Fibroblast of villous mesenchyme (primary cell): ENCODE results near the gene OSBPL3. TPM values are rescaled to one million over a fixed set of nuclear protein-coding genes. Genes with fewer than 3 reads are reported as not detected.

Experiments
- DNase-seq: peaks from one replicate; pipeline ENCODE4 v3.0.0-alpha.2; 2010; ENCODE audit warnings: low read depth
- H3K4me3 ChIP-seq: 2 replicates; pipeline ENCODE4 v1.5.1; 2011; ENCODE audit warnings: low read depth, mild to moderate bottlenecking, low read length
- total RNA-seq: library from RNA; depleted of rRNA; stranded (reverse); fragments of >200 nt; gene quantifications from 2 replicates; pipeline ENCODE4 v1.2.3, GENCODE V29; 2012
- TF ChIP-seq, protein P1 (sequence below): IDR thresholded peaks from 2 replicates; pipeline ENCODE4 v1.5.1; 2012; ENCODE audit warnings: low read depth, mild to moderate bottlenecking, low read length; ENCODE audit not compliant: insufficient read depth

OSBPL3 gene
- total RNA-seq, 1 donor: 39.3 TPM

DNA sequence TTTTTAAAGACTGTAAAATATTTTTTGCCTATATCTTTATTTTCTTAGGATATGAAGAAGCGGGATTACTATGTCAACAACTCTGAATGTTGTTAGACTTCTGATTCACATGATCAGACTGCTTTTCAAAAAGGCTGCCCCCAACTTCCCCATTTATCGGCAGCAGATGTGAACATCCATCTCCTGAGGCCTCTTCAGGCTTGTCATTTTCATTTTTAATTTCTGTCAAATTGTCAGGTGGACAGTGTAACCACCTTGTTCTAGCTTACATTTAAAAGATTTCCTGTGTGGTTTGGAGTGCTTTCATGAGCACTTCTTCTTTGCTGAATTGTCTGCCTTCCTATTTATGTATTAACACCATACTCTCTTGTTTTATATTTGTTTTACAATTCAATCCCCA lies 143.9 kb downstream of the OSBPL3 start:
- DNase-seq: no peak
- no peak overlapping the region for H3K4me3 ChIP-seq
- TF ChIP-seq, protein P1, sequence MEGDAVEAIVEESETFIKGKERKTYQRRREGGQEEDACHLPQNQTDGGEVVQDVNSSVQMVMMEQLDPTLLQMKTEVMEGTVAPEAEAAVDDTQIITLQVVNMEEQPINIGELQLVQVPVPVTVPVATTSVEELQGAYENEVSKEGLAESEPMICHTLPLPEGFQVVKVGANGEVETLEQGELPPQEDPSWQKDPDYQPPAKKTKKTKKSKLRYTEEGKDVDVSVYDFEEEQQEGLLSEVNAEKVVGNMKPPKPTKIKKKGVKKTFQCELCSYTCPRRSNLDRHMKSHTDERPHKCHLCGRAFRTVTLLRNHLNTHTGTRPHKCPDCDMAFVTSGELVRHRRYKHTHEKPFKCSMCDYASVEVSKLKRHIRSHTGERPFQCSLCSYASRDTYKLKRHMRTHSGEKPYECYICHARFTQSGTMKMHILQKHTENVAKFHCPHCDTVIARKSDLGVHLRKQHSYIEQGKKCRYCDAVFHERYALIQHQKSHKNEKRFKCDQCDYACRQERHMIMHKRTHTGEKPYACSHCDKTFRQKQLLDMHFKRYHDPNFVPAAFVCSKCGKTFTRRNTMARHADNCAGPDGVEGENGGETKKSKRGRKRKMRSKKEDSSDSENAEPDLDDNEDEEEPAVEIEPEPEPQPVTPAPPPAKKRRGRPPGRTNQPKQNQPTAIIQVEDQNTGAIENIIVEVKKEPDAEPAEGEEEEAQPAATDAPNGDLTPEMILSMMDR: no peak

DNA sequence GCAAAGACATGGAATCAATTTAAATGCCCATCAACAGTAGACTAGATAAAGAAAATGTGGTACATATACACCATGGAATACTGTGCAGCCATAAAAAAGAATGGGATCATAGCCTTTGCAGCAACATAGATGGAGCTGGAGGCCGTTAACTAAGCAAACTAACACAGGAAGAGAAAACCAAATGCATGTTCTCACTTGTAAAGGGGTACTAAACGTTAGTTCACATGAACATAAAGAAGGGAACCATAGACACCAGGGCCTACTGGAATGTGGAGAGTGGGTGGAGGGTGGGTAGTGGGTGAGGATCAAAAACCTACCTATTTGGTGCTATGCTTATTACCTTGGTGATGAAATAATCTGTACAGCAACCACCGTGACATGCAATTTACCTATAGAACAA lies 144.3 kb downstream of the OSBPL3 start:
- TF ChIP-seq, protein P1: no peak
- no peak for DNase-seq
- no peak overlapping the region for H3K4me3 ChIP-seq

DNA sequence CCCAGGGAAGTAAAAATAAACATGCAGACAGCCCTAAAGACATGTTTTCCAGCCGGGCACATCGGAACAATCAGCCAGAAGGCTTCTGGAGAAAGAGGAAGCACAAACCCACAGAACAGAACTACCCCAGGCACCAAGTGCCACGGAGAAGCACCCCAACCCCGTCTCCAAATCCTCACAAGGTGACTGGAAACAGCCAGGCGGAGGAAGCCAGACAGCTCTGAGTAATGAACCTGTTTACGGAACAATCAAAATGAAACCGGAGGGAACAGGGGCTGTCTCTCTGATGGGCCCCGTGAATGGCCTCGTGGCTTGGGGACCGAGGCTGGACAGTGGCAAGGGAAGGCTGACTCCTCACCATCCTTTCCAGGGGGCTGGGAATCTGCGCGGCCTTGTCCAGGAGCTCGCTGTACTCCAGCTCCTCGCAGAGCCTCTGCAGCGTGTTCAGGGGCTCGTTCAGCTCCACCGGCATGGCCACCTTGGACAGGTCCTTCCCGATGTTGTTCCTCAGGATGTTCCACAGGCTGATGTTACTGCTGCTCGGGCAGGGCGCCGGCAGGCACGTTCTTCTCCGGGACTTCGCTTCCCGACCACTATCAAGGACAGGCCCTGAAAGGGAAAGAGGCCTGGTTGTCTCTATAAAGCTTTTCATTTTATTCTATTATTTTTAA lies 145.7 kb downstream of the OSBPL3 start:
- no peak for DNase-seq
- TF ChIP-seq, protein P1: no peak
- no peak overlapping the region for H3K4me3 ChIP-seq

DNA sequence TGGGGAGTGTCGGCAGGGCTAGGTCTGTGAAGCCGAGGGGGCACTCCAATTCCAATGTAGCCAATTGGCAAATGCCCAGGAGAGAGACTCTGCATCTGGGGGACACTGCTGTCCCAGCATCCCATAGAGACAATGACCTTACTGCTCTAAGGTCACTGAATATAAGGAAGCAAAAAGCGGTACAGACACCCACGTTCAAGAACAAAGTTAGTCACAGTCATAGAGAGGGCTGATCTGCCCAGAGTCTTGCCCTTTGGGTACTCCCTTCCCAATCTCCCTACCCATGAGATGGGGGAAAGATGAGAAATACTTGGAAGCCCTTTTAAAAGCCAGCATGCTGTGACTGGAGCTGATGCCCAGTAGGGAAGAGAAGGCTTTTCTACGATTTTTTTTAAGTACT lies 146.4 kb downstream of the OSBPL3 start:
- H3K4me3 ChIP-seq: no peak overlapping the region
- TF ChIP-seq, protein P1: no peak
- no peak for DNase-seq

DNA sequence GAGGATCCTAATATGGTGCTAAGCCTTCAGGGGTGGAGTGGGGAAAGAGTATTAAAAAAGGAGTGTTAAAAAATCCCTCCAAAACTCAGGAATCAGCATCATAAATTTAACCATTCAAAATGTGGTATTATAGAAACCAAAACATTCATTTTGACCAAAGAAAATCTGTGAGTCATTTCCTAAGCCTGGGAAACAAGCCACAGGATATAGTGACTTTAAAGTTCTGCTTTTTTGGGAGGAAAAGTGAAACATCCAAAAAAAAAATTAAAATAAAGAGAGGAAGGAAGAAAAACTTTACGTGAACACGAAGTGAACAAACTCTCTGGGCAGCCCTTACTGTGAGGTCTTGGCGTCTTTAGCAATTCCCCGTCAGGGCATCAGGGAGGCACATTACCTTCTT lies 148.7 kb downstream of the OSBPL3 start:
- peak; percentile 83 for DNase-seq
- no peak overlapping the region for H3K4me3 ChIP-seq

DNA sequence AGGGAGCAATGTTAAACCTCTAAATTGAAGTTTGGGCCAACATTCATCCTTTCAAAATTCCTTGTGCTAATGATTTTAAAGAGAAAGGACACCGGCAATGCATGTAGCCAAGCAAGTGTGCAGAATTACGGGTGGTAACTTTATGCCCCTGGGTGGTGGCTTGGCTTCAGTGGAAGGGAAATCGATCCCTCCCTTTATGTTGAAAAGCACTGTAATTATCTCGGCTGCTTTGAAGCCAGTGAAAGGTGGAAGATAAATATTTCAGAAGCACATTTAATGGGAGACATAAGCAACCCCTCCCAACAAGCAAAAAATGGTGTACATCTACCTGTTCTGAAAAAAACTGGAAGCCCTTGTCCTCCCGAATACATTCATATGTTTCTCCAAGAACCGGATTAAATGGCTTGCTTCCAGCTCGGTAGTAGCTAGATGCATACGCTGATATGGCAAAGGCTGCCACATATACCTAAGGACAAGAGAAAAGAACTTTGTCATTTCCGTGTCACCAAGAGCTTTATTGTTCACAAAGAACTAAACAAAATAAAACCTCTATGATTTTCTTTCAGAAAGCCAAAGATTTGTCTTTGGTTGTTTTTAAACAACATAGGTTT lies 149.4 kb downstream of the OSBPL3 start:
- DNase-seq: no peak
- no peak overlapping the region for H3K4me3 ChIP-seq
- TF ChIP-seq, protein P1: no peak

More for the DNA sequence above, 148.7 kb downstream of the OSBPL3 start:
- TF ChIP-seq, protein P1: no peak

DNA sequence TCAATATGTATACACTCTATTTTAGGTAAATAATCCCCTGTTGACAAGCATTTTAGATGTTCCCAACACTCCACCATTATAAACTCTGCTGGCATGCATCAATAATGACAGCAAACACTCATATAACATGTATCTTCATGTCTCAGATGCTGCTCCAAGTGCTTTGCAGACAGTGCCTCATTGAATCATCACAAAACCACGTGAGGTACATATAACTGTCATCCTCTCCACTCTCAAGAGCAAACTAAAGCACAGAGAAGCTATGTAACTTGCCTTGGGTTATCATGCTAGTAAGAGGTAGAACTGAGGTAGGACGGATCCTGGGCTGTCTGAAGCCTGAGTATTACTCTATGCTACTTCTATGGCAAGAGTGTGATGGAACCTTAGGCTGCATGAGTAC lies 150.2 kb downstream of the OSBPL3 start:
- H3K4me3 ChIP-seq: no peak overlapping the region
- DNase-seq: peak; percentile 64
- TF ChIP-seq, protein P1: no peak
